HG03442 (cell line): ENCODE data around the gene FOXO6.

Source experiments
- ATAC-seq: cut with Tn5 transposase; IDR thresholded peaks from one replicate; pipeline ENCODE4 v1.9.1; 2021; ENCODE audit warnings: mild to moderate bottlenecking, moderate library complexity; ENCODE audit not compliant: unreplicated experiment

FOXO6 gene

GRCh38 chr1:41364442-41365319, 3.4 kb downstream of the FOXO6 start:
- ATAC-seq, result no peak

GRCh38 chr1:41365320-41365633, 4.0 kb downstream of the FOXO6 start:
- no peak for ATAC-seq

- ATAC-seq, result no peak
Measured at GRCh38 chr1:41365772-41366454, 4.7 kb downstream of the FOXO6 start.

GRCh38 chr1:41366455-41367287, 5.4 kb downstream of the FOXO6 start:
- ATAC-seq, result no peak

- no peak for ATAC-seq
Measured at GRCh38 chr1:41367288-41367642, 6.0 kb downstream of the FOXO6 start.

GRCh38 chr1:41368366-41368765, 7.1 kb downstream of the FOXO6 start:
- no peak for ATAC-seq

- ATAC-seq, result no peak
Measured at GRCh38 chr1:41368801-41369200, 7.6 kb downstream of the FOXO6 start.

GRCh38 chr1:41369531-41369930, 8.3 kb downstream of the FOXO6 start:
- ATAC-seq, result no peak

GRCh38 chr1:41370225-41370624, 9.0 kb downstream of the FOXO6 start:
- ATAC-seq, result no peak

- no peak for ATAC-seq
Measured at GRCh38 chr1:41370756-41371420, 9.7 kb downstream of the FOXO6 start.

GRCh38 chr1:41371630-41372599, 10.7 kb downstream of the FOXO6 start:
- no peak for ATAC-seq

- ATAC-seq, result no peak
Measured at GRCh38 chr1:41372600-41372993, 11.4 kb downstream of the FOXO6 start.

- ATAC-seq, result no peak
Measured at GRCh38 chr1:41373373-41373772, 12.1 kb downstream of the FOXO6 start.

- no peak for ATAC-seq
Measured at GRCh38 chr1:41374711-41375110, 13.5 kb downstream of the FOXO6 start.

- no peak for ATAC-seq
Measured at GRCh38 chr1:41377397-41377796, 16.2 kb downstream of the FOXO6 start.

GRCh38 chr1:41378222-41378621, 17.0 kb downstream of the FOXO6 start:
- no peak for ATAC-seq

- ATAC-seq, result no peak
Measured at GRCh38 chr1:41378999-41379737, 17.9 kb downstream of the FOXO6 start.

- ATAC-seq, result no peak
Measured at GRCh38 chr1:41379738-41380130, 18.5 kb downstream of the FOXO6 start.

GRCh38 chr1:41380195-41380594, 19.0 kb downstream of the FOXO6 start:
- ATAC-seq, result no peak
